ENCODE measurements around the gene ATRIP.

The ATRIP gene

GRCh38 chr3:48407542-48408099 lies 38.9 kb upstream of the ATRIP start:
- no peak overlapping the region for H3K27ac ChIP-seq
- TF ChIP-seq CTCF (conservative IDR thresholded peaks at IDR 0.05): no peak

GRCh38 chr3:48408823-48409281 lies 37.7 kb upstream of the ATRIP start:
- no peak overlapping the region for H3K27ac ChIP-seq
- TF ChIP-seq CTCF (conservative IDR thresholded peaks at IDR 0.05): no peak

GRCh38 chr3:48409291-48410201 lies 37.0 kb upstream of the ATRIP start:
- no peak overlapping the region for H3K27ac ChIP-seq
- TF ChIP-seq CTCF (conservative IDR thresholded peaks at IDR 0.05): no peak

GRCh38 chr3:48410205-48411040 lies 36.1 kb upstream of the ATRIP start:
- TF ChIP-seq CTCF (conservative IDR thresholded peaks at IDR 0.05): no peak
- no peak overlapping the region for H3K27ac ChIP-seq

- H3K27ac ChIP-seq: no peak overlapping the region
- TF ChIP-seq CTCF (conservative IDR thresholded peaks at IDR 0.05): no peak
Measured at GRCh38 chr3:48411041-48411588, 35.4 kb upstream of the ATRIP start.

- TF ChIP-seq CTCF (conservative IDR thresholded peaks at IDR 0.05): no peak
- no peak overlapping the region for H3K27ac ChIP-seq
Measured at GRCh38 chr3:48411606-48412374, 34.7 kb upstream of the ATRIP start.
